Endodermal cell (in vitro differentiated cells): ENCODE data around the gene CCDC68. TPM values are rescaled to one million over a fixed set of nuclear protein-coding genes. Genes with fewer than 3 reads are reported as not detected.
"Not testable (repeated sequence)": the region's sequence is repeated elsewhere in the genome, so short reads cannot be mapped to it uniquely, and the experiment has no call there.

Source experiments
- DNase-seq: peaks from one replicate; pipeline ENCODE4 v3.0.0-alpha.2; 2017
- H3K27ac ChIP-seq: 2 replicates; pipeline ENCODE4 v1.5.1; 2013; ENCODE audit warnings: mild to moderate bottlenecking, low read depth, low read length, moderate library complexity
- H3K27me3 ChIP-seq: 2 replicates; pipeline ENCODE4 v1.6.1; 2013; ENCODE audit warnings: mild to moderate bottlenecking, low read length, moderate library complexity; ENCODE audit not compliant: insufficient read depth, control insufficient read depth, poor library complexity, severe bottlenecking
- H3K36me3 ChIP-seq: 2 replicates; pipeline ENCODE4 v1.7.0; 2013; ENCODE audit warnings: mild to moderate bottlenecking, low read length, moderate library complexity; ENCODE audit not compliant: control insufficient read depth, insufficient read depth
- H3K4me1 ChIP-seq: one replicate; pipeline ENCODE4 v1.7.0; 2013; ENCODE audit warnings: low read length; ENCODE audit not compliant: control insufficient read depth, insufficient read depth
- H3K4me3 ChIP-seq: 2 replicates; pipeline ENCODE4 v1.5.1; 2013; ENCODE audit warnings: mild to moderate bottlenecking, low read length, moderate library complexity
- H3K9ac ChIP-seq: 2 replicates; pipeline ENCODE4 v1.6.1; 2013; ENCODE audit warnings: mild to moderate bottlenecking, low read length, moderate library complexity; ENCODE audit not compliant: poor library complexity, severe bottlenecking; ENCODE audit errors: extremely low read depth
- H3K9me3 ChIP-seq: 2 replicates; pipeline ENCODE4 v1.6.1; 2013; ENCODE audit warnings: mild to moderate bottlenecking, low read length, moderate library complexity; ENCODE audit not compliant: control insufficient read depth
- H3K27ac Mint-ChIP-seq: 2 replicates; pipeline ENCODE4 v1.8.0; 2020; ENCODE audit warnings: mixed read lengths
- H3K27me3 Mint-ChIP-seq: 2 replicates; pipeline ENCODE4 v1.8.0; 2021; ENCODE audit warnings: mild to moderate bottlenecking, mixed read lengths; ENCODE audit not compliant: insufficient read depth
- H3K36me3 Mint-ChIP-seq: 2 replicates; pipeline ENCODE4 v1.8.0; 2020; ENCODE audit warnings: low read depth, mixed read lengths
- H3K4me1 Mint-ChIP-seq: 2 replicates; pipeline ENCODE4 v1.8.0; 2020; ENCODE audit warnings: mixed read lengths
- H3K4me3 Mint-ChIP-seq: 2 replicates; pipeline ENCODE4 v1.8.0; 2020; ENCODE audit warnings: mild to moderate bottlenecking, moderate library complexity, mixed read lengths
- H3K9me3 Mint-ChIP-seq: 2 replicates; pipeline ENCODE4 v1.8.0; 2020; ENCODE audit warnings: mild to moderate bottlenecking, mixed read lengths
- CTCF ChIP-seq: fragments of 200-600 bp; sonication (generic); conservative IDR thresholded peaks from 2 replicates; pipeline ENCODE4 v1.5.0; 2021; ENCODE audit warnings: antibody characterized with exemption, mild to moderate bottlenecking
- WGBS, 2 experiments: methylation state at CpG; one replicate each; pipeline versions ENCODE4 v1.1.5 to v1.1.7; 2013; ENCODE audit warnings: missing lambda C conversion rate in 2 of 2, mixed read lengths in 1 of 2; ENCODE audit not compliant: insufficient coverage in 1 of 2, insufficient read length in 1 of 2; 5-methylcytosine and 5-hydroxymethylcytosine counted together
- total RNA-seq, 2 donors: library from RNA; stranded (reverse); fragmentation: NEBNext Ultra II Directional in 1 of 2; extraction: Animal tissue kit (Norgen Biotek cat#: 25700) in 1 of 2; gene quantifications; 2 replicates in 1 of 2; 3 replicates in 1 of 2; pipeline ENCODE4 v1.2.1, GENCODE V29; 2021

Gene CCDC68
- total RNA-seq, 2 donors from 2014 or later, result 0.53 to 0.80 TPM

DNA sequence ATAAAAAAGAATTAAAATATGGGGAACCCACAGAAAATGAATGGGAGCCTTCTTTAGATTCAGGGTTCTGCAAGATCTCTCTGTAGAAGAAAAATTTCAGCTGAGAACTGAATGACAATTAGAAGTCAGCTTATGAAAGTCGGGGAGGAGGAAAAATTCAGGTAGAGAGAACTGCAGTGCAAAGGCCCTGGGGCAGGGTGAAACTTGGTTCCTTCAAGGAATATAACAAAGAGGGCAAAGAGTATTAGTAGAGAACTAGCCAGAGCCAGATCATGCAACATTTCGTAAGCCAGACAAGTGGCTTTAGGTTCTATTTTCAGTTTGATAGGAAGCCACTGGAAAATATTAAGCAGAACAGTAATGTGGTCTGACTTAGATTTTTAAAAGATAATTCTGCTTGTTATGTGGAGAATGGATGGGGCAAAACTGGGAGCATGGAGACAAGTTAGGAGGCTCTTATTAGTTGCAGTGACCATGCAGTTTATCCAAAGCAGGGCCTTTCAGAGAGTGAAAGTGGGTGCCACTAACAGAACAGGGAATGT is 103.1 kb downstream of the CCDC68 start:
- no peak for TF ChIP-seq CTCF
- Histone ChIP-seq H3K36me3 (no peaks in the 10 kb centered on the region), H3K9me3 (peaks cover 8% of the 10 kb centered on the region), H3K4me3 (no peak overlapping the region), H3K4me1 (peaks cover 3% of the 10 kb centered on the region), H3K27me3 (no peaks in the 10 kb centered on the region), H3K27ac (no peak overlapping the region), H3K9ac (no peak overlapping the region)
- H3K27ac Mint-ChIP-seq, result no peak overlapping the region
- H3K9me3 Mint-ChIP-seq, result peaks cover 10% of the 10 kb centered on the region
- H3K36me3 Mint-ChIP-seq, result no peaks in the 10 kb centered on the region
- no peaks in the 10 kb centered on the region for H3K27me3 Mint-ChIP-seq
- no peak for DNase-seq
- no peak overlapping the region for H3K4me3 Mint-ChIP-seq
- peaks cover 23% of the 10 kb centered on the region for H3K4me1 Mint-ChIP-seq
- 45 to 83% methylated on average over 1 to 2 of the region's 2 CpGs for WGBS, 2 experiments

GRCh38 chr18:54855050-54855449 is 104.2 kb downstream of the CCDC68 start:
- H3K27me3 Mint-ChIP-seq, H3K4me3 Mint-ChIP-seq, H3K27ac Mint-ChIP-seq, H3K27me3 ChIP-seq, H3K27ac ChIP-seq, DNase-seq, H3K4me1 ChIP-seq, H3K36me3 ChIP-seq, H3K36me3 Mint-ChIP-seq, H3K4me3 ChIP-seq, H3K9ac ChIP-seq, H3K9me3 ChIP-seq: not testable (repeated sequence)
- WGBS, 2 experiments, result 96 to 100% methylated on average over 1 to 3 of the region's 3 CpGs
- Mint-ChIP-seq H3K9me3 (peaks cover 10% of the 10 kb centered on the region), H3K4me1 (peaks cover 16% of the 10 kb centered on the region)

- Mint-ChIP-seq H3K36me3 (no peaks in the 10 kb centered on the region), H3K4me1 (peaks cover 8% of the 10 kb centered on the region), H3K4me3 (no peak overlapping the region), H3K27ac (no peak overlapping the region), H3K9me3 (peaks cover 10% of the 10 kb centered on the region), H3K27me3 (no peaks in the 10 kb centered on the region)
- H3K27me3 ChIP-seq, result no peaks in the 10 kb centered on the region
- no peak overlapping the region for H3K27ac ChIP-seq
- H3K9me3 ChIP-seq, result peaks cover 8% of the 10 kb centered on the region
- no peak overlapping the region for H3K9ac ChIP-seq
- 86 to 91% methylated on average over 4 to 6 of the region's 6 CpGs for WGBS, 2 experiments
- no peak overlapping the region for H3K4me3 ChIP-seq
- H3K4me1 ChIP-seq, result no peaks in the 10 kb centered on the region
- H3K36me3 ChIP-seq, result no peaks in the 10 kb centered on the region
- no peak for TF ChIP-seq CTCF
- no peak for DNase-seq
These were observed 106.2 kb downstream of the CCDC68 start for GRCh38 chr18:54852780-54853675.

Other genes with a start within 250 kb of the CCDC68 start
- under 1 TPM; 0.40 to 0.99 TPM for gene RAB27B, start 131.0 kb downstream of the CCDC68 start, total RNA-seq